Occipital lobe (tissue), 2 donors: ENCODE measurements around the gene NEO1. TPM values are rescaled to one million over a fixed set of nuclear protein-coding genes. Genes with fewer than 3 reads are reported as not detected.
"Not testable (repeated sequence)": the region's sequence is repeated elsewhere in the genome, so short reads cannot be mapped to it uniquely, and the experiment has no call there.

Source experiments
- DNase-seq: peaks from one replicate; lab custom pipeline; 2025; lab: John Stamatoyannopoulos, UW
- total RNA-seq: library from RNA; depleted of rRNA; stranded (reverse); fragments of >200 nt; gene quantifications from one replicate; pipeline ENCODE4 v1.2.3, GENCODE V29; 2014

The NEO1 gene
- total RNA-seq, 1 donor from 2014 or later = 219 TPM

DNA sequence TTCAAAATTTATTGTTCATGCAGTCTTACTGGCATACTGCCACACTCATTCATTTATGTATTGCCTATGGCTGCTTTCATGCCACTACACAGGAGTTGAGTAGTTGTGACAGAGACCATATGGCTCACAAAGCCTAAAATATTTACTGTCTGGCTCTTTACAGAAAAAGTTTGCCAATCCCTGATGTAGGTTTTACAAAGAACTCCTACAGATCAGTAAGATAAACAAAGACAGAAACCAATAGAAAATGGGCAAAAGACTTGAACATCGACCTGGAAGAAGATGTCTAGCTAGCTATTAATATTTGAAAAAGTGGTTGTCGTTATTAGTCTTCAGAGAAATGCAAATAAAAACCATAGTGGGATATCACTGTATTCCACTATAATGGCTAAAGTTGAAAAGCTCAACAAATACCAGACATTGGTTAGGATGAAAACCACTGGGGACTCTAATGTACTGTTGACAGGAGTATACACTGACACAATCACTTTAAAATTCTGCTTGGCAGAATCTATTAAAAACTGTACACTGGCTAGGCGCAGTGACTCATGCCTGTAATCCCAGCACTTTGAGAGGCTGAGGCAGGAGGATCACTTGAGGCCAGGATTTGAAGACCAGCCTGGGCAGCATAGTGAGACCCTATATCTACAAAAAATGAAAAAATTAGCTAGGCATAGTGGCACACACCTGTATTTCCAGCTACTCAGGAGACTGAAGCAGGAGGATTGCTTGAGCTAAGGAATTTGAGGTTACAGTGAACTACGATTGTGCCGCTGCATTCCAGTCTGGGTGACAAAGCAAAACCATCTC, 87.7 kb downstream of the NEO1 start:
- DNase-seq = no peak

DNA sequence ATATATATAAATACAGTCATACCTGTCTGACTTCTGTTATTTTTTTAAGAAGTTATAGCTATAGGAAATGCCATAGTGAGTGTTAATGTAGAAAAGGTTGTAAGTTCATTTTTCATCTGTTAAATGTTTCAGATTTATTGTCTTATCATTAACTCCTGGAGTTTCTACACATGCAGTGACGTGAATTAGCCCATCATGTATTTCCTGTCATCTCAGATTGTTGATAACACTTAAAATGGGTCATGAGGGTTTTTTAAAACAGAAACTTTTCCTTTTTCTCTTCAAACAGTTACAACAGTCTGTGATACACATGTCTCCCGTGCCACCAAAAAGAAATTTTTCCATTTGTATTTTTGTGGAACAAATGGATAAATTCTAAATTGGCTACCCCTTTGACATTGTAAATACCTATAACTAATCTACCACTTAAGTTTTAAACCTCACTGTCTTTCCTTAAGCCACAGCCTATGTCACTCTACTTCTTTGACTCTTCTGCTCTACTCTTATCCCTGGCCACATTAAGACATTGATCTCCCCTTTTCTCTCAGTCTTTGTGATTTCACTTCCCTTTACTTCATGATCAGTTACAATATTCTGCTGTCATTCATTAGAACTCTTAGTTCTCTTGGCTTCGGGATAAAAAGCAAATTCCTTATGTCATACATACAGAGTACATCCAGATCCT, 89.1 kb downstream of the NEO1 start:
- no peak for DNase-seq

DNA sequence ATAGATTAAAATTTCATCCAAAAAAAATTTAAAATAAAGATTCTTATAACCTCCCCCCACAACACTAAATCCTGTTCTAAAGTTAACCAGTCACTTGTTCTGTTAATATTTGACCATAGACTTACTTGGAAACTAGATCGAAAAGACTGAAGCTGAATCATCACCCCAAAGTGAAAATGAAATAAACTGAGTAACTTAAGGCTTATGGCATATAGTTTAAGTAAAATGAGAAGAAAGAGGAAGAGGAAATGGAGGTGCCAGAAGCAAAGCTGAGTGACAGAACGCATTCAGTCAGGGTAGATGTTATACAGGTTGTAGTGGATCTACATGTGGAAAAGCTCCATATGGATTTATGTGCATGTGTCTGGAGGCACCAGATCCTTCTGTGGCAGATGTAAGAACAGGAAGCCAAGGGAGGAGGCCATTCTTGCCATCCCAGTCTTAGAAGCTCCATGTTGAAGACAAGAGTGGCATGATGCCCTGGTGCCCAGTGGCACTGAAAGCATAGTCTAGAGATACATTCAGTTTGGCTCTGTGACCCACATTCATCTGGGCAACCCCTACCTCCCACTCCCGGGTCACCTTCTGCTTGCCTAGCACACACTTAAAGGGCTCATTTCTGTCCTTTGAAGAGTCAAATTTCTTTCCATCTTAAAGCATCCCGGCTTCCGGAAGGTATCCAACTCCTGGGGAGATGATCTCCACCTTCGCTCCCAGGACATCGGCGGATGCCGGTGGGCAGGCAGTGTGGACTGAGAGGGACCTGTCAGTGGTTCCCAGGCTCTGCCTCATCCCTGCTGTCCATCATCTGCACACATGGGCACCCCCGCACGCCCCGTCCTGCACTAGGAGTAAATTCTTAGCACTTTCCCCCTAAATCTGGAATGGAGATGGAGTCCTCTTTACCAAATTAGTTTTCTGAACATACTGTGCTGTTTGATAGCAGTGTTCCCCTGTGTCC, 90.8 kb downstream of the NEO1 start:
- no peak for DNase-seq

GRCh38 chr15:73143763-73144155, 91.5 kb downstream of the NEO1 start:
- no peak for DNase-seq

- no peak for DNase-seq
Measured at GRCh38 chr15:73146419-73146818, 94.2 kb downstream of the NEO1 start.

GRCh38 chr15:73150831-73151230, 98.6 kb downstream of the NEO1 start:
- DNase-seq = no peak

- DNase-seq = no peak
Measured at GRCh38 chr15:73153024-73153423, 100.8 kb downstream of the NEO1 start.

DNA sequence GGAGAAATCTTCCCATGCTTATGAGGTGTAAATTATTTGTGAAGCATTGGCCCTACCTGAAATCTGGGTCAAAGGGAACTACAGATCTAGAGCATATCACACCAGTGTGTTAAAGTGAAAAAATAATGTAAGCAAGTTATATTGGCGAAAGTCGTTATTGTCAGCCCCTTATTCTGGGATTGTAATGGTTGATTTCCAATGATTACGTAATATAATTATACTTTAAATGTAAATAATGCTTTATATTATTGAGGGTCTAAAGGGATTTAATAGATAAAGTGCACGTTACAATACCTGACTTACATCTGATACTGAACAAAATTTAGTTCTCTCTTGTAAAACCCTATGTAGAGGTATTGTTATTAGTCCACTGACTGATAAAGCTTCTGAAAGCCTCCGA, 101.2 kb downstream of the NEO1 start:
- DNase-seq = no peak

DNA sequence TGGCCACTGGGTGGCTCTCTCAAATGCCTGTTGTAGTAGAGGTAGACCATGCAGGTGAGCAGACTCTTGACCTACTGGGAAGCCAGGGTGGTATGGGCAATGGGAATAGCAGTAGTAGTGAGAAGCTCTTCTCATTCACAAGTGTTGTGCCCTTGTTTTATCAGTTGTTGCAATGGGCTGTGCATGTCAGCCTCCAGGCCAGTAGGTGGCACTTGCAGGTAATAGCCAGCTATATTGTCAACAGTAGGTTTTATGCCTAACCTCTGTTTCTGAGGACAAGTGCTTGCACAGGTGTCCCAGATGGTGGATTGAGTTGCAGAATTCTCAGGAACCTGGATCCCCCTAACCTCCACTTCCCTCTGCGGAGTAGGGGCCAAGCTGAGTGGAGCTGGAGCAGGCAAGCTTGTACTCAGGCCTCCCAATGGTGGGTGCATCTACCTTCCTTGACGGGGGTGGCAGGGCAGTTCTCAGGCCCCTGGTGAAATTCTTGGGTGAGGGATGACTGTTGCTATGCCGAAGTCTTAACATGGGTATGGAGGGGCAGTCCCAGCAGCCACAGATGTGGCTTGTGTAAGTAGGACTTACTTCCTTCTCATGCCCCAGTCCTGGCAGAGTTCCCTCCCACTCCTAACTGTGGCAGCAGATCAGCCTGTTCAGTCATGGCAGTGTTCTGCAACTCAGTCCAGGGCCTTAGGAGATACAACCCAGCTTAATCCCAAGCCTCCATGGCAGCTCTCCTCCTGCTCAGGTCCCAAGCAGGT, 104.3 kb downstream of the NEO1 start:
- DNase-seq = no peak

- DNase-seq = no peak
Measured at GRCh38 chr15:73161546-73161945, 109.3 kb downstream of the NEO1 start.

GRCh38 chr15:73165435-73165834, 113.2 kb downstream of the NEO1 start:
- DNase-seq = no peak

GRCh38 chr15:73165844-73166243, 113.6 kb downstream of the NEO1 start:
- no peak for DNase-seq

- DNase-seq = not testable (repeated sequence)
Measured at GRCh38 chr15:73166711-73167110, 114.4 kb downstream of the NEO1 start.

- DNase-seq = no peak
Measured at GRCh38 chr15:73168487-73168886, 116.2 kb downstream of the NEO1 start.

GRCh38 chr15:73171711-73172110, 119.4 kb downstream of the NEO1 start:
- DNase-seq = no peak

GRCh38 chr15:73172508-73172907, 120.2 kb downstream of the NEO1 start:
- no peak for DNase-seq

DNA sequence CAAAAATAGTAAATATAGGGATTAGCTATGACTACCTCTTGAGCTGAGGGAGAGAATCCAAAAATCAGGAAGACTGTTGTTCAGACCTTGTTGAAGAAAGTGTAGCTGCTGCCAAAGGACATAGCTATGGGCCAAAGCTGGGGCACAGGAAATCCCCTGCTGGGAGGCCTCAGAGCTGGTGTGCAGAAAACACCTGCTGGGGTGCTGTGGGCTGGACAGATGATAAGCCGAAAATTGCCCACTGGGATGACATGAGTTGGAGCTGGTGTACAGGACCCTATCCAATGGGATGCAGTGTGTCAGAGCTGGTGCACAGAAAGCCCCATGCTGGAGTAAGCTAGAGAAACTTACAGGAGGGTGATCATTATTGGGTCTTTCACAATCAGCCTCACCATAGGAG, 121.9 kb downstream of the NEO1 start:
- no peak for DNase-seq

- no peak for DNase-seq
Measured at GRCh38 chr15:73175382-73175781, 123.1 kb downstream of the NEO1 start.

DNA sequence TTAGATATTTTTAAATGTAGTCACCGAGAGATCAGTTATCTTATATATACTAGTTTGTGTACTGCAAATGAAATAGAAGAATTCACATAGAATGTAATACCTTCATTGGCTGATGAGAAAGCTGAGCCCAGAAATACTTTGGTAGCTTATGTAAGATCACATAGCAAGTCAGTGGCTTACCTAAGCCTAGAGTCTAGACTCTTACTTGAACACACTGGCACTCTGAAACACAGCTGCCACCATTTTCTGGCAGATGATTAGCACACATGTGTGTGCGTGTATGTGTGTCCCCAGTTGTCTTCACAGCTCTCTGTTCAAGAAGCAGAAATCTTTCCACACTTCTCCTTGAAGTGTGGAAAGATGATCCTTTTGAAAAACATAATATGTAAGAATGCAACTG, 124.3 kb downstream of the NEO1 start:
- no peak for DNase-seq

- DNase-seq = no peak
Measured at GRCh38 chr15:73183071-73183470, 130.8 kb downstream of the NEO1 start.

- no peak for DNase-seq
Measured at GRCh38 chr15:73190189-73190601, 137.9 kb downstream of the NEO1 start.
